GM18499 (cell line): ENCODE measurements around the gene MRPS12.
"Not testable (repeated sequence)": the region's sequence is repeated elsewhere in the genome, so short reads cannot be mapped to it uniquely, and the experiment has no call there.

Experiments
- ATAC-seq: cut with Tn5 transposase; IDR thresholded peaks from one replicate; pipeline ENCODE4 v1.9.1; 2021; ENCODE audit warnings: moderate number of reproducible peaks; ENCODE audit not compliant: insufficient read depth, unreplicated experiment

The MRPS12 gene

DNA sequence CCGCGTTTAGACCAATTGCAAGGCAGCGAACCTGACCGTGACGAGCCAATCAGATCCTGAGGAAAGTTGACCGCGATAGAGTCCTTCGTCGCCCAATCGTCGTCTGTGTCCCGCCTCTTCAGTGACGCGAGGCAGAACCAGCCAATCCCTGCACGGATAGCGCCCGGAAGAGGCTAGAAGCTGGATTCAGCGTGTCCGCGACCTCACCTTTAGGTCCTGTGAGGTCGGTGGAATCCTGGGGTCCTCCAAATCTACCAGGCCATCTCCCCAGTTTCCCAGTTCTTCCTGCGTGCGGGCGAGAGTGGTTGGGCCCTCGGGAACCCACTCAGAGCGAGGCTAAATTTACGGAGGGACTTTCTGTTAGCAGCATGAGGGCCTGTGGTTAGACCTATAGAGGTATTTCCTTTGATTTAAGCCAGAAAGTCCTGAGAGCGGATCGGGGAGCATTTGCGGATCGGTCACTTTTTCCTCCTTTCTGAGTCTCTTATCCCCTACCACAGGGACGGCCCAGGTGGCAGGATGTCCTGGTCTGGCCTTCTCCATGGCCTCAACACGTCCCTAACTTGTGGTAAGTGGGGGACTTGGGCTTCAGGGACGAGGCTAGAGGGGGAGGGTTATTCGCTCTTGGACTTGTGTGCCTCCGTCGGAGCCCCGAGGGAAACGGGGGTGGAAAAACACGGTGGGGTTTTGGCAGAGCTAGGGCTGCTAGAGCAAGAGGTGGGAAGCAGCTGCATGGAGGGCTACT, at the start of gene MRPS12:
TSS of gene MRPS12 (plus strand) at position 169 of the 745 bp plus-strand sequence. CDS start at position 520, 351 bp downstream.
- peak; percentile 72 for ATAC-seq

DNA sequence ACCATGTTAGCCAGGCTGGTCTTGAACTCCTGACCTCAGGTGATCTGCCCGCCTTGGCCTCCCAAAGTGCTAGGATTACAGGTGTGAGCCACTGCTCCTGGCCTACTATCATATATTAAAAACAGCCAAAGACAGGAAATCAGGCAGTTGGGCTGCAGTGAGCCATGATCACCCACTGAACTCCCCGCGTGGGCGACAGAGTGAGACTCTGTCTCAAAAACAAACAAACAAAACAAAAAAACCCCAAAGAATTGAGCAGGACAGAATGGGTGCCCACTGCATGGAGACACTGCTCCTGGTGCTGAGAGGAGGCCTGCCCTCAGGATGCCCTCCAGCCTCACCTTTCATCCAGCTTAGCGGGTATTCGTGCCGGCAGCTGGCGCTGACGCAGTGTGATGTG, 47.5 kb upstream of the MRPS12 start:
- ATAC-seq, result no peak

DNA sequence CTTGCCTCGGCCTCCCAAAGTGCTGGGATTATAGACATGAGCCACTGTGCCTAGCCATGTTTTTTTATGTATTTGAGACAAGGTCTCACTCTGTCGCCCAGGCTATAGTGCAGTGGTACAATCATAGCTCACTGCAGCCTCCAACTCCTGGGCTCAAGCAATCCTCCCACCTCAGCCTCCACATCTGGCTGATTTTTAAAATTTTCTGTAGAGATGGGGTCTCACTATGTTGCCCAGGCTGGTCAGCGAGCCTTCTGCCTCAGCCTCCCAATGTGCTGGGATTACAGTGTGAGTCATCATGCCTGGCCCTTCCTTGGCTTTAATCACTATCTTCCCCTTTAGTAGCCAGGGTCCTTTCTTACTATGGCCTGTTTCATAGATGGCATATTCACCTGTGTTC, 46.1 kb upstream of the MRPS12 start:
- not testable (repeated sequence) for ATAC-seq

DNA sequence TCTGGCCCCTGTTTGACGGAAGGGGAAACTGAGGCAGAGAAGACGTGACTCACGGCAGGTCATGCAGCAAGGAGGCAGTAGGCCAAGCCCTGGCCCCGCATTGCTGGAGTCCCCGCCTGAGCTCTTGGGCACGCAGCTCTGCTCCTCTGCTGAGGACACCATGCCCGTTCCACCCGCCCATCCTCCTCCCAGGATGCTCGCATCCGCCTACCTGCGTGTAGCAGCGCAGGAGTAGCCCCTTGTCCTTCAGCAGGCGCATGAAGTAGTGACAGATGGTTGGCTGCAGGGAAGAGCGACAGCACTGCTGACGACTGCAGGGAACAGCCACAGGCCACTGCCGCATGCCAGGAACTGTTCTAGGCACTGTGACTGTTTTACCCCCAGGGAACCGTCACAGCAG, 41.9 kb upstream of the MRPS12 start:
- ATAC-seq, result no peak

DNA sequence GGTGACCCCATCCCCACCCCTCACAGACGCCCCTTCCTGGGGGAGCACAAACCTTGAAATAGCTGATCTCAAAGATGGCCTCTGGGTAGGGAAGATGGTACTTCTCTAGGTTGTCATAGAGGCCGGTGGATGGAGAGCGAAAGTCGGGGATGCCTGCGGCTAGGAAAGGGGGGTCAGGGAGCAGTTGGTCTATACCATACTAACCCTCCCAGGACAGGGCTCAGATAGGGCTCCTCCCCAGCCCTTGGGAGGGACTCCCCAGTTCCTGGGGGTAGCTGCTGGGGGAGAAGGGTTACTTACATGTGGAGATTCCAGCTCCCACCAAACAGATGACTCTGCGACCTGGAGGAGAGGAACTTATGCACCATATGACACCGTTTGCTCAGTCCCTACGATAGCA, 40.9 kb upstream of the MRPS12 start:
- no peak for ATAC-seq

DNA sequence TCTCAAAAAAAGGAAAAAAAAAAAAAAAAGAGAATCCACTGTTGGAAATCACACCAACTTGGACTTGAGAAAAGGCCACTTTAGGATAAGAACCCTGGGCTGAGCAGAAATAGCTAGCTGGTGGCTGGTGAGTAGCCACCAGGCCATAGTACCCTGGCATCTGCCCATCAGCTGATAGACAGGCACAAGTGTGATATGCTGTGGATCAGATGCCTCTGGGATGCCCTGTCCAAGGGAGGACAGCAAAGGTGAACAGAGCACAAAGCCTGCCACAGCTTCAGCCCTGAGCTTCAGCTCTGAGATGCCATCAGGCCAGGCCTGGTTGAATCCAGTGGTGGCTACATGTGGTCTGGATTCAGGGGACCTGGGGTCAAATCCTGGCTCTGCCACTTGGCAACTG, 40.1 kb upstream of the MRPS12 start:
- ATAC-seq, result no peak

DNA sequence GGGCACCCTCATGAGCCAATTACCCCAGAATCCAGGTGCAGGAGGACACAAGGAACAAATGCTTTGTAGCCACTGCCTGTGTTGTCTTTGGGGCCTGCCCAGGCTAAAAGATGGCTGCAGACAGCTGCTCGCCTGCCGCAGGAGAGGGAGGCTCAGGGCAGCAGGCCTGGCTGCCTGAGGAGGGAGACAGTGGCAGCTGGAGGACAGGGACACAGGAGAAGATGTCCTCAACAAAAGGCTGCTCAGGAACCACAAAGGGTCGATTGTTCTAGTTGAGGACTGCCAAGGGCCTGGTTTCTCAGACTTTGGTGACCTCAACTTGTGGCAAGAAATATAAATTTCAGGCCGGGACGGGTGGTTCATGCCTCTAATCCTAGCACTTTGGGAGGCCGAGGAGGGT, 39.0 kb upstream of the MRPS12 start:
- ATAC-seq, result no peak

DNA sequence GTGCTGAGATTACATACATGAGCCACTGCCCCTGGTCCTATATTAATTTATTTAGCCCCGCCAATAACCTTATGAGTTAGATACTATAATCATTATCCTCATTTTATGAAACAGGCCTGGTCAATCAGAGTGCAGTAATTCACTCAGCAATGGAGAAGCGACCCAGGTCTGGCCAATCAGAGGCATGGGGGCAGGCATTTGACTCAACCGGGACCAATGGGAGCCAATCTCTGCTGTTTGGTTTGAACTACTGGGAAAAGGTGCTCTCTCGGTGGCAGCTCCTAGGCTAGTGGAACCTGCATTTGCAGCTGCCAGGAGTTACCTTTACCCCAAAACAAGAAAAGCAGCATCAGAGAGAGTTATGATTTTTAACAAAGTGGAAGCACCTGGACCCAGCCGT, 37.9 kb upstream of the MRPS12 start:
- ATAC-seq, result no peak

DNA sequence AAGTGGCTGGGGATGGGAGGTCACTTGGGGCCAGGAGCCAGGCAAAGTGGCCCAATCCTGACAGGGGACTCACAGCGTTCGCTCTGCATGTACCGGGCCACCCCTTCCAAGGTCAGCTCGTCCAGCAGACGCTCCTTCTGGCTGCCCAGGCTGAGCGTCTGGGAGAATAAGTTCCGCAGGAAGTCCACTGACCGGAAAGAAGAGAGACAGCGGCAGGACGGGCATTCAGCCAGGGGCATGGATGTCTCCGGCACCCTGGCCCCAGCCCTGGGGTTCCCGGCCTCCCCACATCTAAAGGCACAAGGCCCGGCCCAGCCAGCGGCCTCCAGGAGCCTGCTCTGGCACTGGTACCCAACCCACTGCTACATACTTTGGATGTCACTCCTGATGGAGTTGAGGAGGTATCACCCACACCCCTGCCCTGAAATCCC, 37.4 kb upstream of the MRPS12 start:
- no peak for ATAC-seq

DNA sequence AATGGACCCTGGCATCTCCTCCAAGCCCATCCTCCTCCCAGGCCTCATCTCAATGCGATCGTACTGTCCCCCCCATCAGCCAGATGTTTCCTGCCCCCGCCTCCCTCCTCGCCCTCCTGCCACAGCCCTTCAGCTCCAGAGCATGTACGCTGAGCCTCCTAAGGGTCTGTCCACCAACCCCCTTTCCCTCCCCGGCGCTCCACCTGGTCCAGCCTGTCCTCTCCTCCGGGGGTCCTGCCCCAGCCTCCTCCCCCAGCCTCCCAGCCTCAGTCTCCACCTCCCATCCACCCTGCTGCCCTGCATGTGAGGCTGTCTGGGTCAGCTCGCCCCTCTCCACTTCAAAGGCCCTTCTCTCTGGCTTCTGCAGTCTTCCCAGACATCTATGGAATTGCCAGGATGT, 35.8 kb upstream of the MRPS12 start:
- no peak for ATAC-seq

DNA sequence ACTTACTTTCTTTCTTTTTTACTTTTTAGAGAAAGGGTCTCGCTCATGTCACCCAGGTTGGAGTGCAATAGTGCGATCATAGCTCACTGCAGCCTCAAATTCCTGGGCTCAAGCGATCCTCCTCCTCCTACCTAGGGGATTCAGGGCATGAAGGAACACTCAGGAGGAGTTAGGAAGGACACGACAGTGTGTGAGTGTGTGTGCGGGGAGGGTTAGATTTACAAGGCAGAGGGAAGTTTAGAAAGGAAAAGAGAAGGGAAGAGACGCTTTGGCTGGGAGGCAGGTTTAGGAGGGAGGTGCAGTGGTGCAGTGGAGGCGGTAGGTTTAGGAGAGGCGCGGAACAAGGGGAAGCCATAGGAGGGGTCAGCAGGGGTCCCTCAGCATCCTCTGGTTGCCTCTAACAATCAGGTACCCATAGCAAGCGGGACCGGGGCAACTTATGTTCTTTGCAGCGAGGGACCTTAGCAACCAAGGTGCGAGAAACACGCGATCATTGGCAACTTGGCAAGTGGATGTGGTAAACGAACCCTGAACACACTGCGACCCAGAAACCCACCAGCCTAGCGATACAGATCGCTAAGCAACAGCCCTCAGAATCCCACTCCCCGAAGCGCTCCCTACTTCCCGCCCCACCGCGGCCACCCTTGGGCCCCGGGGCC, 31.8 kb upstream of the MRPS12 start:
- no peak for ATAC-seq

DNA sequence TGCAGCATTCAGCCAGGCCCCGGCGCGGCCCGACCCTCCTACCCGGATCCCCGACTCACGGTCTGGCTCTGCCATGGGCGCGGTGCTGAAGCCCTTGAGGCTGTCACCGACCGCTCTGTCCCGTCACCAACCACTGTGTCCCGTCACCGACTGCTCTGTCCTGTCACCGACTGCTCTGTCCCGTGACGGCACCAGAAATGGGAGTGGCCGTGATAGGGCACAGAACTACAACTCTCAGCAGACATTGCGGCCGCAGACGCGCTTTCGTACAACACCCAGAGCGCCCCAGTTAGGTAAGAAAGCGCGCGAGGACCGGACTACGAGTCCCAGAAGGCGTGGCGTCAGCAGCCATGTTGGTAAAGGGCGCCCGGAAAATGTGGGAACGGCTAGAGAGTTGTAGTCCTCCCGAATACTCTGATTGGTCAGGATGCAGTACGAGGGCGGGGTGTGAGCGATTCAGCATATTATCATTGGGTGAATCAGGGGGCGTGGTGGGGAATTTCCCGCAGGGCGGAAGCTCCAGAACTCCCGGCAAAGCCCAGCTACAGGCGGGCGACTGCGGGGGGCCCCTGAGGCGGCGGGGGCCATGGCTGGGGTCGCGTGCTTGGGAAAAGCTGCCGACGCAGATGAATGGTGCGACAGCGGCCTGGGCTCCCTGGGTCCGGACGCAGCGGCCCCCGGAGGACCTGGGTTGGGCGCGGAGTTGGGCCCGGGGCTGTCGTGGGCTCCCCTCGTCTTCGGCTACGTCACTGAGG, 31.1 kb upstream of the MRPS12 start, which contains the start of the genes NFKBIB and SIRT2:
TSS of gene NFKBIB (plus strand) at position 523 of the 755 bp plus-strand sequence. CDS start at position 587, 64 bp downstream.
TSS of gene SIRT2 (minus strand) at position 172 of the 755 bp plus-strand sequence. CDS start at position 75, 97 bp downstream.
- ATAC-seq, result peak; percentile 86

DNA sequence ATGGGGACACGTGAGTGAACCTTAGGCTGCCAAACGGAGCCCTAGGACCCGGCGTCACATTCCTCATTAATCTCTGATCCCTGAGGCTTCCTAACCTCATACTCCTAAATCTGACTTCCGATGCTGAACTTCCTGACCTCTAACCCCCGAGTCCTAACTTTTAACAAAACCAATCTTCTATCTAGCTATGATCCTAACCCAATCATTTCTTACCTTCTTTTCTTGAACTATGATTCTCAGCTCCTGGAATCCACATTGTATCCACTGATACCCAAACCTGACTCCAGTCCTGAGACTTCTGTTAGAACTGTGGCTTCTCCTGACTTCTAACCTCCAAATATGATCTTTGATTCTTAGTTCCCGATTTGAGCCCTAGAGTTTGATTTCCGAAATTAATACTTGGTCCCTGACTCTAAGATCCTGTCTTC, 30.5 kb upstream of the MRPS12 start:
- ATAC-seq, result no peak

DNA sequence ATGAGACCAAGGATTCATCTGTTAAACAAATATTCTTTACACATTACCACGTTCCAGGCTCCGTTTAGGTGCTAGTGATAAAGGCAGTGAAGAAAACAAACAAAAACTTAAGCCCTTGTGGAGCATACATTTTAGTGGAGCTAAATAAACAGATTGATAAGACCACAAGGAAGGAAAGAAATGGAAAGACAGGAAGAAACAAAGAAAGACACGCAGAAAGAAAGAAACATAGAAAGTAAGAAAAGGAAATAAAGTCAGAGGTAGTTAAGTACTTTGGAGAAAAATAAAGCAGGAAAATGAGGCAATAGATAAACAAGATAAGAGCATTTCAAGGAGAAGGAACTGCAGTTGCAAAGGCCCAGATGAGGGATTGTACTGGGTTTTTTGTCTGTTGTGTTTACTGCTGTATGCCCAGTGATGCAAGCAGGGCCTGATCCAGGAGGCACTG, 30.0 kb upstream of the MRPS12 start:
- no peak for ATAC-seq

DNA sequence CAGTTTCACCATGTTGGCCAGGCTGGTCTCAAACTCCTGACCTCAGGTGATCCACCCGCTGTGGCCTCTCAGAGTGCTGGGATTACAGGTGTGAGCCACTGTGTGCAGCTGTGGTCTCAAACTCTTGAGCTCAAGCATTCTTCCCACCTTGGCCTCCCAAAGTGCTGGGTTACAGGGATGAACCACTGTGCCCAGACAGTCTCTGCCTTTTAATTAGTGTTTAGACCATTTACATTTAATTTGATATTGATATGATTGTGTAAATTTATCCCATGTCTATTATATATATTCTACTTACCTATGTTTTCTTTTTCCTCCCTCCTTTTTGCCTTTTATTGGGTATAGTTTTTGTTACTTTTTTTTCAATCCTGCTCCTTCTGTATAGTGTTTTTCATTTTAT, 29.1 kb upstream of the MRPS12 start:
- ATAC-seq, result no peak

DNA sequence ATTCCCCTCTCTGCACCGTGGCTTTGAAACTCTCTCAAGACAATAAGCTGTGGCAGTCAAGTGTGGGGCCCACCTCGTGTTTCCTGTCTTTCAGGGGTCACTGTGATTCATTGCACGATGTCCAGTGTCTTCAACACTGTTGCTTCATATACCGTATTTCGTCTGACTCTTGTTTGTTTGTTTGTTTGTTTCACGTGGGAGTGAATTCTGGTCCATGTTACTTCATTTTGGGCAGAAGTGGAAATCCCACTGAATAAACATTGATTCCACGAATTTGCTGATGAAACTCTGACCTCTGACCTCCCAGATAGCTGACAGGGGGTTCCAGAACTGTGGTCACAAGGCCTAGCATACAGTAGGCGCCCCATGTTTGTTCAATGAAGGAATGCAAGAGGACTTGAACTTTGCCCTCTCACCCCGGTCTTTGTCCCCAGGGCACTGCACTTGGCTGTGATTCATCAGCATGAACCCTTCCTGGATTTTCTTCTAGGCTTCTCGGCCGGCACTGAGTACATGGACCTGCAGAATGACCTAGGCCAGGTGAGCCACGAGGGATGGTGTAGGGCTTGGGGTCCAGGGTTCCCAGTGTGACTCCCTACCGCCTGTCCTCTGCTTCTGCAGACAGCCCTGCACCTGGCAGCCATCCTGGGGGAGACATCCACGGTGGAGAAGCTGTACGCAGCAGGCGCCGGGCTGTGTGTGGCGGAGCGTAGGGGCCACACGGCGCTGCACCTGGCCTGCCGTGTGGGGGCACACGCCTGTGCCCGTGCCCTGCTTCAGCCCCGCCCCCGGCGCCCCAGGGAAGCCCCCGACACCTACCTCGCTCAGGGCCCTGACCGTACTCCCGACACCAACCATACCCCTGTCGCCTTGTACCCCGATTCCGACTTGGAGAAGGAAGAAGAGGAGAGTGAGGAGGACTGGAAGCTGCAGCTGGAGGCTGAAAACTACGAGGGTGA, 25.9 kb upstream of the MRPS12 start:
- ATAC-seq, result no peak

DNA sequence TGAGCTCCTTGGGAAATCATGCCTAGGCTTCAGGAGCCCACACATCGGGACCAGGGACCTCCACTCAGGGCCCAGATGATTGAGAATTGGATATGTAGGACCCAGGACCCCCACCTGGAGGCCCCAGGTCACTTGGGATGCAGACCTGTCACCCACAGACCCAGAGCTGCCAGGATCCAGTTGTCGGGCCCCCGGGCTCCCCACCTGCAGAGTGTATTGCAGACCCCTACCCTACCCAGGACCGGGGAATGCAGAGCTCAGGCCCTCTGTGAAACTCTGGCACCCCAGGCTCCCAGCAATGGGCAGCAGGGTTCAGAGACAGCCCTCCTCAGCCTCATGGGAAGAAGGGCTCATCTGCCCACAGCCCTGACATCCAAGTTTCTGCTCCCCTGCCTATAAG, 25.1 kb upstream of the MRPS12 start:
- no peak for ATAC-seq

DNA sequence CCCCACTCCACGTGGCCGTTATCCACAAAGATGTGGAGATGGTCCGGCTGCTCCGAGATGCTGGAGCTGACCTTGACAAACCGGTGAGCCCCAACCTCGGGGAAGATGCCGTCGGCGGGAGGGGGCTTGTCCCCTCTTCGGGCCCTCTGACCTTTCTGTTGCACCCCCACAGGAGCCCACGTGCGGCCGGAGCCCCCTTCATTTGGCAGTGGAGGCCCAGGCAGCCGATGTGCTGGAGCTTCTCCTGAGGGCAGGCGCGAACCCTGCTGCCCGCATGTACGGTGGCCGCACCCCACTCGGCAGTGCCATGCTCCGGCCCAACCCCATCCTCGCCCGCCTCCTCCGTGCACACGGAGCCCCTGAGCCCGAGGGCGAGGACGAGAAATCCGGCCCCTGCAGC, 23.5 kb upstream of the MRPS12 start:
- ATAC-seq, result no peak

DNA sequence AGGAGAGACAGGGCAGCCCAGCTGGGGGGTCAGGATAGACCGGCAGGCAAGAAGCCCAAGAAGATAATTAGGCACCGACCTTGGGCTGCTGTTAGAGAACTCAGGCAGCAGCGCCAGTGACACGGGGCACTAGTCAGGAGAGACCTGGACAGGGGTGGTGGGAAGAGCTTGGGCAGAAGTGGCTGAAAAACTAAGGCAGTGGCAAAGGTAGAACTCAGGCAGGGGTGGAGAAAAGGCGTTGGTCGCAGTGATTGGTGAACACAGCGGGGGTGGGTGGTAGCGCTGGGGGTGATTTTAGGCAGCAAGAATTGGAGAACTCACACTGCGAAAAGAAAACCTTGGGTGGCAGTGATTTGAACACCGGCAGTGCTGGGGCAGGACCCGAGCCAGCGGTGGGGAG, 23.1 kb upstream of the MRPS12 start:
- no peak for ATAC-seq

DNA sequence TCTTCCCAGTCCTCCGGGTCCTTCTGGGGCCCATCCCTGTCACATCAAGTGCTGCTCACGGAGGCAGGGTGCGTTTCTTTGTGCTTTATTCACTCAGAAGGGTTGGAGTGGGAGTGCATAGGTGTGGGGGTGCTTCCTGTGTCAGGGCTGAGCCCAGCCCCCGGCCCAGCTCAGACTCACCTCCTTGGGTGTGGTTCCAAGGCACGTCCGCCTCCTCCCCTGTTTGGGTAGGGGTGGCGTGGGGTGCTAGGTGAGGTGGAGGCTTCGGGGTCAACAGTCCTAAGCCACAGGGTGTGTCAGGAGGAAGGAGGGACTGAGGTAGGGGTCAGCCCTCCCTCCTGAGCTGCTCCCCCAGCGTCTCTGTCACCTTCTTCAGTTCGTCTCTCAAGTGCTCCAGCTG, 21.8 kb upstream of the MRPS12 start:
- no peak for ATAC-seq
